ENCODE measurements around the gene NMRAL1. TPM values are rescaled to one million over a fixed set of nuclear protein-coding genes. Genes with fewer than 3 reads are reported as not detected.

NMRAL1 gene
- 48.4 and 51.2 TPM in 2 replicates for total RNA-seq

DNA sequence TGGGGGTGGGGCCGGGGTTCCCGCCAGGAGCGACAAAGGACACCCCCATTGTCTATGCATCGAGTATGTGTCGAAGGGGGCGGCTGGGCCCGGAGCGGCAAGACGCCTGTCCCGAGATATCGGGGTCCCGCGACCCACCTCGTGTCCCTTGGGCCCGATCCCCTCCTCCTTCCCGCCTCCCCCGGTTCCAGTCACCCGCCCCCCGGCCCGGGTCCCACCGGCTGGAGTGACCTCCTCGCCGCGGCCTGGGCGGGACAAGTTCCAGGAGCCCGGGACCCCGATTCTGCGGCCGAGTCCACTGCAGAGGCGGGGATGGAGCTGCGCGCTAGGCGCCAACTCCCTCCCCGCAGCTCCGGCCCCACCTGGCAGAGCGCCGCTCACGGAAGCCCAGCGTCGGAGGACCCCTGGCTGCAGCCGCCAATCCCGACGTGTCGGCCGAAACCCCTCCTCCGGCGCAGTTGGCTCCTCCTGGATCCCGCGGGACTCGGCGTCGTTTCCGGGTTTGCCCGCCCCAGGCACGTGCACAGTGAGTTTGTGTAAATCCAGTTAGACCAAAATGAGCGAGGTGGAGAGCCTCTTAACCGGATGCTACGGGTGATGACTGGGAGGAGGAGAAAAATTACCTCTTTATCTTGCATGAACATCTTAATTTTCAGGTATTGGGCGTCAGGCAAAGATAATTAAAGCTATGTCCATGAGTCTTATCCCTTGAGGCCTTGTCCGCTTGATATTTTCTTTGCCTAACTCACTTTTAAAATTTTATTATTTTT, at the start of gene NMRAL1:
NMRAL1 (minus strand) TSS at position 434 of the 770 bp plus-strand sequence. CDS start 493 bp downstream, outside the sequence.
- DNase-seq (ENCODE audit: extremely low read depth, low read depth, low spot score): no peak

DNA sequence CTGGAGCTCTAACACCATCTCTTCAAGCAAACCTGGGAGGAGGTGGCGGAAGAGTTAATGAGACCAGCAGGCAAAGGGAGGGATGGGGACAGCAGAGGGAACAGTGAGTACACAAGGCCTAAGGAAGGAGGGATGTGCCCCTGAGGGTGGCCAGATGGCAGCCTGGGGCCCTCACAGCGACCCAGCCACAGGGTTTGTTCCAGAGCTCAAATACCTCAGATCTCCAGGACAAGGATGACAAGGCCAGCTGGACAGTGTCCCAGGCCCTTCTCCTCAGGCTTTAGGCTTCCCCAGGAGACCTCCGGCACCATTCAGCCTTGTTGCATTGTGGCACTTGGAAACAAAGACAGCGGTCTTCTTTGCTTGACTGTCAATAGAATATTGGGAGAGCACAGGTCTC, 49.3 kb upstream of the NMRAL1 start:
- no peak for DNase-seq (ENCODE audit: extremely low read depth, low read depth, low spot score)

DNA sequence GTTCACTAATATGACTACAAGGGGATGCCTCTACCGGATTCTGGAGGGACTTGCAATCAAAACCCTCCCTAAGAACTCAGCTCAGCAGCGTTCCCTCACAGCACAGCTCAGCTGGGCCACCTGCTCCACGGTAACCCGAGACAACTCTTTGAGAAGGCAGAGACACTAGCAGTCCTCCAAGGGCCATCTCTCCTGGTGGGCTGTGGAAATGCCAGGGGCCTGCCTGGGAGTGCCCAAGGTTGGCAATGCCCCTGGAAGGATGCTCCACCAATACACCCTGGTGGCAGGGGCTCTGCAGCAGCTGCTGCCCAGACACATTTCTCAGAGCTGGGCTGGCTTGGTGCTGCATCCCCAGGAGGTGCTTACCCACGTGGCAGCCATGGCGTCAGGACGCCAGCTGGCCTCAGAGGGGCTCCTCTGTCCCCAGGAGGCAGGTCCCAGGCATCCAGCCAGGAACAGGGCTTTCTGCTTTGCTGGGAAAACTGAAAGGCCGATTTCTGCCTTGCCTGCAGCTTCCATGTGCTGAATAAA, 47.7 kb upstream of the NMRAL1 start:
- DNase-seq (ENCODE audit: extremely low read depth, low read depth, low spot score): no peak

DNA sequence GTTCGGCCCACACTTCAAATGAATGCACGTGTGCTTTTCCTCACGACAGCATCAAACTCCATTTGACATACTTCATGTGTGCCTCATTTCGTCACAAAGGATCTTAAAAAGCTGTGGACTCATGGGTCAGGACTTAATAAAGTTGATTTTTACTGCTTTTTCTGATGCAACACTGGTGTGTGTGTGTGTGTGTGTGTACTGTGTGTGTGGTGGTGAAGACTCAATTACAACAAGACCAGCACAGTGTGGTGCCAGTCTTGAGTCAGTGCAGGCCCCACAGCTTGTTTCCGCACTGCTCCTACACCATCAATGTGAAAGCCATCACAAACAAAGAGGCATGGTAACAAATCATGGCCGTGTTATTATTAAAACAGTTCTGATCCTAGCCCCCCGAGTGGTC, 46.5 kb upstream of the NMRAL1 start:
- no peak for DNase-seq (ENCODE audit: extremely low read depth, low read depth, low spot score)

DNA sequence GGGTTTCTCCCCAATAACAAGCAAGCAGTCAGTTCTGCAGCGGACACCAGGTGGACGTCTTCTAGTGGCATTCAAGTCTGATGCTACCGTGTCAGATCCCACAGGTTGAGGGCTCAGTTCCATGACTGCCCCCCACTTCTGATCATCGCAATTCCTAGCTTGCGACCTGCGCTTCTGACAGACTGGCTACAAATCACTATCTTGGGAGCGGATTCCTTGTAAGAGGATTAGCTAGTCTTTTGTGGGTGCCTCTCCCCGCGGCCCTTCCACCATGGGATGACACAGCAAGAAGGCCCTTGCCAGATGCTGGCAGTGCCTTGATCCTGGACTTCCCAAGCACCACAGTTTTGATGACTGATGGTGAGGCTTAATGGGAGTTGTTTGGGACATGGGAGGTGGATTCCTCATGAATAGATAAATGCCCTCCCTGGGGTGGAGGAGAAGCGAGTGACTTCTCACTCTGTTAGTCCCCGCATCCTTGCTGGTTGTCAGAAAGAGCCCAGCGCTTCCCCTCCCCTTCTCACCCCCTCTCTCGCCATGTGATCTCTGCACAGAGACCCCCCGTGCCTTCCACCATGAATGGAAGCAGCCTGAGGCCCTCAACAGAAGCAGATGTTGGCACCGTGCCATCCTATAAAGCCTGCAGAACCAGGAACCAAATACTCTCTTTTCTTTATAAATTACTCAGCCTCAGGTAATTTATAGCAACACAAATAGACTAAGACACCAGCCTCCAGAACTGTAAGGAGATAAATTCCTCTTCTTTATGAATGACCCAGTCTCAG, 45.0 kb upstream of the NMRAL1 start:
- no peak for DNase-seq (ENCODE audit: extremely low read depth, low read depth, low spot score)

- no peak for DNase-seq (ENCODE audit: extremely low read depth, low read depth, low spot score)
Measured at GRCh38 chr16:4517812-4518680, 43.6 kb upstream of the NMRAL1 start.

DNA sequence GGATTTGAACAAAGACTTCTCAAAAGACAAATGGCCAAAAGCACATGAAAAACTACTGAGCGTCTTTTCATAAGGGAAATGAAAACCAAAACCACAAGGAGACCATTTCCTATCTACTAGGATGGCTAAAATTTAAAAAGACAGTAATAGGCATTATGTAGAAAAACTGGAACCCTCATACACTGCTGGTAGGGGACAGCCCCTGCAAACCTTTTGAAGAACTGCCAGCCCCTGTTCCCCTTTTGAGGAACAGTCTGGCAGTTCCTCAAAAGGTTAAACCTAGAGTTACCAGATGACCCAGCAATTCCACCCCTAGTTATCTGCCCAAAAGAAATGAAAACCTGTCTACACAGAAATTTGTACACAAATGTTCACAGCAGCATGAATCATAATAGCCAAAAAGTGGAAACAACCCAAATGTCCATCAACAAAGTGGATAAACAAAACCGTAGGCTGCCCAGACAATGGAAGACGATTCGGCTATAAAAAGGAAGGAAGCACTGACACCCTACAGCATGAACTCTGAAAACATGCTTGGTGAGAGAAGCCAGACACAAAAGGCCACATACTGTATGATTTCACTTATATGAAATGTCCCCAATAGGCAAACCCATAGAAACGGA, 41.3 kb upstream of the NMRAL1 start:
- no peak for DNase-seq (ENCODE audit: extremely low read depth, low read depth, low spot score)

DNA sequence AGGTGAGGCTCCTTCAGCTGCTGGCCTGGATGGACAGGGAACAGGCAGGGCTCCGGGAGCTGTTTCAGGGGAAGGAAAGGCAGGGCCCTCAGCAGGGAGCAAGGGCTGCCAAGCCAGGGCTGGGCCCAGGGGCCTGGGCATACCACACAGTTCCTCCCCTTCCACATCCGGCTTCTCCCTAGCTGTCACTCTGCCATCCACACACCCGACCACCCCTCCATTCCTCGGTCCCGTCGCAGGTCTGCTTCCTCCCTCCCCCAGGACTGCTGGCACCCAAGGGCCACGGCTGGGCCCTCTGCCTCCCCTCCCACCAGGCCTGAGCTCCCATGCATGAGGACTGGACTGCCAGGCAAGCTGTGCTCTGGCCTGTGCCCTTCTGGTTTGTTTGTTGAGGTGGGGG, 40.2 kb upstream of the NMRAL1 start:
- DNase-seq (ENCODE audit: extremely low read depth, low read depth, low spot score): no peak

DNA sequence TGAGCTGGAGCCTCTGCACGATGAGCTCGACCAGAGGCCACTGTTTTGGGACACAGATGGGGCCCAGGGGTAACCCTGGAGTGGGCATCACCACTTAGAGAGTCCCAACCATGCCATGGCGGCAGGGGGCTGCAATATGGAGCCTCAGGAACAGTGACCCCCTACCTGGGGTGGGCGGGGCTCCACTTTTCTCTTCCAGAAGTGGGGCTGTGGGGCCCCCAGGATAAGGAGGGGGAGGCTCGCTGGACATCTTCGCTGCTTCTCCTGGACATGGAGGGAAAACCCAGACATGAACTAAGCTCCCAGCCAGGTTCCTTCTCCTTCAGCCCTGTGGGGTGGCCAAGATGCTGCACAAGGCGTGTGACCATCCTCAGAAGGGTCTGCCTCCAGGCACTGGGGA, 39.5 kb upstream of the NMRAL1 start:
- no peak for DNase-seq (ENCODE audit: extremely low read depth, low read depth, low spot score)

- no peak for DNase-seq (ENCODE audit: extremely low read depth, low read depth, low spot score)
Measured at GRCh38 chr16:4513086-4513860, 38.8 kb upstream of the NMRAL1 start.

- no peak for DNase-seq (ENCODE audit: extremely low read depth, low read depth, low spot score)
Measured at GRCh38 chr16:4512473-4512872, 38.0 kb upstream of the NMRAL1 start.

DNA sequence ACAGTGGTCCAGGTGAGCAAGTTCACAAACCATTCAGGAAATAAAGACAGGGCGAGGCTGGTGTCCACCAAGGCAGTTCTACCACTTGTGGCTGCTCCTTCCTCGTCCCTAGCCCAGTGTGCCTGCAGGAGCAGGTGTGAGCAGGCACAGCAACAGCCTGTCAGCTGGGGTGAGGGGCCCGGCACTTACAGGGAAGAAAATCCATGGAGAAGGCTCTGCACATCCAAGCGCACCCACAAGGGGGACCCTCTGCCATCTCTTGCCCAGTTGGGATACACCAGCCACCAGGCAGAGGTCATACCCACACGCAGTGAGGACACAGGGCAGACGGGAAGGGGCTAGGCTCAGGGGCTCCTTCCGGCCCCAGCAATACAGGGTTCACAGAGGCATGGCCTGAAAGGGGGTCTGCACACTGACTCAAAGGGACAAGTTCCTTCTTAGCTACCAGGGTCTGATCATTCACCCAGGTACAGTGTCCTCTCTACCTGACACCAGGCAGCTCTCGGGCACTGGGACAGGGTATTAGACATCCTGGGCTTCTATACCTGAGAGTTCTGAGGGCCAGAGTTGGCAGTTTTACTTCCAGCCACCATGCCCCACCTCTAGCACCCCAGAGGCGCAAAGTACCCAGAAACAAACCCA, 37.1 kb upstream of the NMRAL1 start:
- DNase-seq (ENCODE audit: extremely low read depth, low read depth, low spot score): no peak

GRCh38 chr16:4510747-4511426, 36.5 kb upstream of the NMRAL1 start:
- no peak for DNase-seq (ENCODE audit: extremely low read depth, low read depth, low spot score)

DNA sequence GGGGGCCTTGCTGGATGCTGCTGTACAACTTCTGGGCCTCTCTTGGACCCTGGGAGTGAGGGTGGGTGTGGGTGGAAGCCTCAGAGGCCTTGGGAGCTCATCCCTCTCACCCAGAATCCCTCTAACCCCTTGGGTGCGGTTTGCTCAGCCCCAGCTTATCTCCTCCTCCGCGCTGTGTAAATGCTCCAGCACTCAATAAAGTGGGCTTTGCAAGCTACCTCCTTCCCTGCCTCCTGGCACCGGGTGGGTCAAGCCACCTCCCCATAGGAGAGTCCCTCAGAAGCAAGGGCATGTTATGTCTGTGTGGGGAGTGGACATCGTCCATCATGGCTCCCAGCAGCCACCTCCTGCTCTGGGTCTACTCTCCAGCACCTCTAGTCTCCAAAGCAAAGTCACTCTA, 35.7 kb upstream of the NMRAL1 start:
- no peak for DNase-seq (ENCODE audit: extremely low read depth, low read depth, low spot score)

DNA sequence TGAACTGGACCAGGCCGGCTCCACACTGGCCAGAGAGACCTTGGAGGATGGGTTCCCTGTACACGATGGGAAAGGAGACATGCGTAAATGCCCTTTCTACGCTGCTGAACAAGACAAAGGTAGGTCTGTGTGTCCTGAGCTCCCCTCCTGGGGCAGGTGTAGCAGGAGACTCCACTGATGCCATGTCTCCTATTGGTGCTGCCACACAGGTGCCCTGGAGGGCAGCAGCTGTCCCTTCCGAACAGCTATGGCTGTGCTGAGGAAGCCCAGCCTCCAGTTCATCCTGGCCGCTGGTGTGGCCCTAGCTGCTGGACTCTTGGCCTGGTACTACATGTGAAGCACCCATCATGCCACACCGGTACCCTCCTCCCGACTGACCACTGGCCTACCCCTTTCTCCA, 35.0 kb upstream of the NMRAL1 start:
- DNase-seq (ENCODE audit: extremely low read depth, low read depth, low spot score): no peak

DNA sequence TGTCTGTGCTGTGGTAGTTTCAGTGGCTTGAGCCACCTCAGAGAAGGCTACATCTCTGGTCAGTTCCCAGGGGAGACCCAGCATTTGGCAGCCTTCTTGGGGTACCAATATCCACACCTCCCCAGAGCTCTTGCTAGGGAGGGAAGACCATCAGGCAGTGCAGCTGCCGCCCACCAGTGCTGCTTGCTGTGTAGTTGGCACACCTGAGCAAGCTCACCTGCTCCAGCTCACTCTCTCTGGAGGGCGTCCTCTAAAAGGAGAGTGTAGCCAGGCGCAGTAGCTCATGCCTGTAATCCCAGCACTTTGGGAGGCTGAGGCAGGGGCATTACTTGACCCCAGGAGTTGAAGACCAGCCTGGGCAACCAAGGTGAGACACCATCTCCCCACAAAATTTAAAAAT, 34.4 kb upstream of the NMRAL1 start:
- DNase-seq (ENCODE audit: extremely low read depth, low read depth, low spot score): no peak

DNA sequence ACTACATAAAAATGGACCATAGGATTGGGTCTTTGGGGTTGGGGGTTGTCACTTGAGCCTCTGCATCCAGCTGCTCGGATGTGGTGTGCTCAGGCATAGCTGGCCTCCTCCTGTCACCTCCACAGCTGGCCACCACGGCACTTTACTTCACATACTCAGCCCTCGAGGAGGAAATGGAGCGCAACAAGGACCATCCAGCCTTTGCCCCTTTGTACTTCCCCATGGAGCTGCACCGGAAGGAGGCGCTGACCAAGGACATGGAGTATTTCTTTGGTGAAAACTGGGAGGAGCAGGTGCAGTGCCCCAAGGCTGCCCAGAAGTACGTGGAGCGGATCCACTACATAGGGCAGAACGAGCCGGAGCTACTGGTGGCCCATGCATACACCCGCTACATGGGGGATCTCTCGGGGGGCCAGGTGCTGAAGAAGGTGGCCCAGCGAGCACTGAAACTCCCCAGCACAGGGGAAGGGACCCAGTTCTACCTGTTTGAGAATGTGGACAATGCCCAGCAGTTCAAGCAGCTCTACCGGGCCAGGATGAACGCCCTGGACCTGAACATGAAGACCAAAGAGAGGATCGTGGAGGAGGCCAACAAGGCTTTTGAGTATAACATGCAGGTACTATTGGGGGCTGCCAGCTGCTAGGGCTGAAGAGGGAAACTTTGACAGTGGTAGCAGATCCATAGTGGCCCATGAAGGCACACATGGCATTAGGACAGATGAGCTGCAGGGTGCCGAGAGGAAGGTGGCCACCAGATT, 33.3 kb upstream of the NMRAL1 start:
- no peak for DNase-seq (ENCODE audit: extremely low read depth, low read depth, low spot score)

GRCh38 chr16:4506450-4506849, 32.0 kb upstream of the NMRAL1 start:
- DNase-seq (ENCODE audit: extremely low read depth, low read depth, low spot score): no peak
